Smooth muscle cell (in vitro differentiated cells): ENCODE data around the gene LYPLA2. TPM values are rescaled to one million over a fixed set of nuclear protein-coding genes. Genes with fewer than 3 reads are reported as not detected.
A peak's percentile ranks its signal among the peaks of the same experiment; 100 is the strongest.
"Not testable (repeated sequence)": the region's sequence is repeated elsewhere in the genome, so short reads cannot be mapped to it uniquely, and the experiment has no call there.

Source experiments
- DNase-seq: peaks from one replicate; lab custom pipeline; 2025; ENCODE audit not compliant: unreplicated experiment; lab: John Stamatoyannopoulos, UW
- H2AFZ ChIP-seq: fragments of 200-600 bp; sonication (generic); 2 replicates; pipeline ENCODE4 v1.6.0; 2016; ENCODE audit warnings: antibody characterized with exemption, low read depth, mild to moderate bottlenecking
- H3F3A ChIP-seq: fragments of 200-600 bp; sonication (generic); 2 replicates; pipeline ENCODE4 v1.6.0; 2017; ENCODE audit warnings: antibody characterized with exemption, low read depth
- H3K27ac ChIP-seq: fragments of 200-600 bp; sonication (generic); 2 replicates; pipeline ENCODE4 v1.5.1; 2016; ENCODE audit warnings: low read depth, mild to moderate bottlenecking
- H3K27me3 ChIP-seq: fragments of 200-600 bp; sonication (generic); 2 replicates; pipeline ENCODE4 v1.6.1; 2016; ENCODE audit warnings: low read depth, mild to moderate bottlenecking
- H3K36me3 ChIP-seq: fragments of 200-600 bp; sonication (generic); 2 replicates; pipeline ENCODE4 v1.5.1; 2016; ENCODE audit warnings: low read depth
- H3K4me1 ChIP-seq: fragments of 200-600 bp; sonication (generic); 2 replicates; pipeline ENCODE4 v1.5.1; 2016; ENCODE audit warnings: low read depth
- H3K4me2 ChIP-seq: fragments of 200-600 bp; sonication (generic); 2 replicates; pipeline ENCODE4 v1.6.0; 2016; ENCODE audit warnings: mild to moderate bottlenecking
- H3K4me3 ChIP-seq: fragments of 200-600 bp; sonication (generic); 2 replicates; pipeline ENCODE4 v1.5.1; 2016; ENCODE audit warnings: mild to moderate bottlenecking
- H3K79me2 ChIP-seq: fragments of 200-600 bp; sonication (generic); 2 replicates; pipeline ENCODE4 v1.6.0; 2016; ENCODE audit warnings: low read depth, mild to moderate bottlenecking
- H3K9ac ChIP-seq: fragments of 200-600 bp; sonication (generic); 2 replicates; pipeline ENCODE4 v1.6.0; 2016; ENCODE audit warnings: low read depth
- H3K9me3 ChIP-seq: fragments of 200-600 bp; sonication (generic); replicated peaks from 2 replicates; pipeline ENCODE4 v1.5.1; 2016; ENCODE audit warnings: low read depth
- H4K20me1 ChIP-seq: fragments of 200-600 bp; sonication (generic); 2 replicates; pipeline ENCODE4 v1.6.0; 2016; ENCODE audit warnings: low read depth
- CTCF ChIP-seq: fragments of 200-600 bp; sonication (generic); IDR thresholded peaks from 2 replicates; pipeline ENCODE4 v1.5.1; 2017; ENCODE audit warnings: borderline replicate concordance, mild to moderate bottlenecking, antibody characterized with exemption; ENCODE audit not compliant: insufficient read depth, poor library complexity, severe bottlenecking
- WGBS: methylation state at CpG from one replicate; pipeline ENCODE4 v1.1.7; 2016; ENCODE audit warnings: low lambda C conversion rate; 5-methylcytosine and 5-hydroxymethylcytosine counted together
- polyA plus RNA-seq: library from polyadenylated mRNA; unstranded; fragments of >200 nt; fragmentation: Nextera tagmentation; extraction: Ambion mirVana; gene quantifications from 2 replicates; pipeline ENCODE4 v1.2.1, GENCODE V29; 2016
- total RNA-seq: library from RNA; depleted of rRNA; stranded (reverse); fragments of >200 nt; gene quantifications from 2 replicates; pipeline ENCODE4 v1.2.3, GENCODE V29; 2014

LYPLA2 gene
- total and polyA plus RNA-seq, 2 experiments from 2014 or later = 74.9 to 94.3 TPM

GRCh38 chr1:23800400-23801337 is 9.7 kb downstream of the LYPLA2 start, which contains the start of gene GALE:
TSS of gene GALE (minus strand) at chr1:23800754. CDS start at chr1:23799007, 1,747 bp downstream.
- H3K27ac ChIP-seq = peak within 1 kb of the TSS; percentile 84
- peak within 1 kb of the TSS; percentile 85 for H2AFZ ChIP-seq
- WGBS = under 1% methylated on average over 26 of the region's 82 CpGs
- H3K4me1 ChIP-seq = peaks cover 5% of the 10 kb centered on the region
- H3K9me3 ChIP-seq = no peaks in the 10 kb centered on the region
- no peak for TF ChIP-seq CTCF
- H3K27me3 ChIP-seq = no peaks in the 10 kb centered on the region
- H3K4me2 ChIP-seq = peak within 1 kb of the TSS; percentile 98
- no peaks in the 10 kb centered on the region for H4K20me1 ChIP-seq
- no peaks in the 10 kb centered on the region for H3K36me3 ChIP-seq
- DNase-seq = peak; percentile 86
- peak within 1 kb of the TSS; percentile 85 for H3K4me3 ChIP-seq
- H3K79me2 ChIP-seq = no peaks in the 10 kb centered on the region
- peak within 1 kb of the TSS; percentile 89 for H3K9ac ChIP-seq
- peaks cover 17% of the 10 kb centered on the region for H3F3A ChIP-seq

DNA sequence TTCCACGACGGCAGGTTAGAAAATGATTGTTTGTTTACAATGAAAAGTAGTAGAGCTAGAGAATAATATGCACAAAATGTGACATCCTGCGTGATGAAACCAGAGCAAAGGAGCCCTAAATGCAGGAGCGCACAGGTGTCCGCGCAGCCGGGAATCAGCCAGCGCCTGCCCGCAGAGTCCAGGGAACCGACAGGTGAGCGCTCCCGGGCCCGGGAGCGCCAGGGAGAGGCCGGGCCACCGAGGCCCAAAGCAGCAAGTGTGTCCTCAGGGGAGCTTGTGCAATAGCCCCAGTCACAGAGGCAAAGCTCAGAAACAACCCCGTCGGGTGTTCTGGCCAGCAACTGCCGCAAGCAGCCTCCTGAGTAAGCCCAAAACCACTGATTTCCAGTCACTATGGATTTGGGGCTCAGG is 10.4 kb downstream of the LYPLA2 start:
- no peaks in the 10 kb centered on the region for H3K27me3 ChIP-seq
- peak overlapping the region; percentile 98 for H3K4me2 ChIP-seq
- no peak overlapping the region for H2AFZ ChIP-seq
- no peak for TF ChIP-seq CTCF
- no peaks in the 10 kb centered on the region for H4K20me1 ChIP-seq
- 18% methylated on average over 19 of the region's 19 CpGs for WGBS
- H3K4me3 ChIP-seq = peak overlapping the region; percentile 85
- no peaks in the 10 kb centered on the region for H3K79me2 ChIP-seq
- H3K9me3 ChIP-seq = no peaks in the 10 kb centered on the region
- H3K4me1 ChIP-seq = peaks cover 5% of the 10 kb centered on the region
- H3K27ac ChIP-seq = peak overlapping the region; percentile 84
- H3F3A ChIP-seq = peaks cover 17% of the 10 kb centered on the region
- no peaks in the 10 kb centered on the region for H3K36me3 ChIP-seq
- no peak for DNase-seq
- H3K9ac ChIP-seq = peak overlapping the region; percentile 89

DNA sequence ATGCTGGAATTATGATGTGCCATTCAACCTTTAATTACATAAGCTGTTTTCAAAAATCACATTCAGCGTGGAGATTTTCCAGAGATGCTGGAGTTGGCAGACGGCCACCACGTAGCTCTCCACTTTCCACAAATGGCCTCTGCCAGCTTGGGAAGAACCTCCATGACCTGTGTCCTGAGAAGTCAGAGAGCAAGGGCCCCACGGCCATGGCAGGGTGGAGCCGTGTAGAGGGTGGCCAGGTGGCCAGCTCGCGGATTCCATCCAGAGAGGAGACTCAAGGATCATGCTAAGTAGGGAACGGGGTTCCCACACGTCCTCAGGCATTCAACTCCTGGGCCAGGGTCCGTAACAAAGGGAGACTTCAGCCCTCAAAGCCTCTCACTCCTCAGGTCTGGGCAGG is 10.9 kb downstream of the LYPLA2 start:
- Histone ChIP-seq H3K79me2 (no peaks in the 10 kb centered on the region), H3F3A (peaks cover 17% of the 10 kb centered on the region), H3K27ac (no peak overlapping the region), H3K9me3 (no peaks in the 10 kb centered on the region), H3K36me3 (no peaks in the 10 kb centered on the region), H4K20me1 (no peaks in the 10 kb centered on the region), H3K4me3 (peak overlapping the region; percentile 85), H3K4me1 (peaks cover 5% of the 10 kb centered on the region), H2AFZ (no peak overlapping the region), H3K27me3 (no peaks in the 10 kb centered on the region), H3K9ac (no peak overlapping the region), H3K4me2 (peak overlapping the region; percentile 98)
- DNase-seq = no peak
- 71% methylated on average over 10 of the region's 10 CpGs for WGBS
- TF ChIP-seq CTCF = no peak

- 95% methylated on average over 7 of the region's 7 CpGs for WGBS
- not testable (repeated sequence) for DNase-seq, H3K9me3 ChIP-seq
These were observed 11.9 kb downstream of the LYPLA2 start for GRCh38 chr1:23802809-23803342.

More at GRCh38 chr1:23802809-23803342, 11.9 kb downstream of the LYPLA2 start:
- H3K9ac ChIP-seq, H3K4me2 ChIP-seq, H3K27ac ChIP-seq, H3K36me3 ChIP-seq, H3K4me3 ChIP-seq, H4K20me1 ChIP-seq, H3K4me1 ChIP-seq, H3K79me2 ChIP-seq, H3K27me3 ChIP-seq, H2AFZ ChIP-seq: not testable (repeated sequence)
- peaks cover 17% of the 10 kb centered on the region for H3F3A ChIP-seq
